GM12878 (cell line): ENCODE data around the gene SEPHS1. TPM values are rescaled to one million over a fixed set of nuclear protein-coding genes. Genes with fewer than 3 reads are reported as not detected.
A peak's percentile ranks its signal among the peaks of the same experiment; 100 is the strongest.

Experiments
- ATAC-seq: fragments of 200-7000 bp; cut with Tn5 transposase; 3 replicates; pipeline ENCODE4 v1.9.1; 2020; ENCODE audit warnings: mild to moderate bottlenecking, moderate library complexity
- BruUV-seq: library from RNA; stranded (reverse); fragments of 400-500 nt; replicated peaks from 2 replicates; lab custom pipeline; 2021; lab: Mats Ljungman, UMichigan
- CTCF ChIA-PET: fragments of 300-600 bp; sonication (Branson Sonifier 250); formaldehyde crosslinking; extraction: SDS; loops from one replicate; lab custom pipeline; 2021; ENCODE audit warnings: inconsistent platforms; lab: Yijun Ruan, JAX
- POLR2A ChIA-PET: fragments of 350-600 bp; formaldehyde crosslinking; extraction: SDS; loops from one replicate; lab custom pipeline; 2021; ENCODE audit warnings: inconsistent platforms; lab: Charles Lee
- RAD21 ChIA-PET: fragments of 300-600 bp; sonication (Branson Sonifier 250); formaldehyde crosslinking; loops from one replicate; lab custom pipeline; 2023; ENCODE audit warnings: antibody characterized with exemption; ENCODE audit not compliant: unreplicated experiment; lab: Charles Lee
- SMC1A ChIA-PET: fragments of 300-600 bp; sonication (Branson Sonifier 250); formaldehyde crosslinking; loops from one replicate; lab custom pipeline; 2023; ENCODE audit not compliant: unreplicated experiment, uncharacterized antibody; lab: Charles Lee
- DNase-seq: peaks from one replicate; pipeline ENCODE4 v3.0.0-alpha.2; 2011; ENCODE audit warnings: low read depth, low spot score
- FAIRE-seq: peaks from 3 replicates; lab custom pipeline; 2011; peaks lifted over from hg19 to GRCh38; lab: Jason Lieb, UNC
- H2AFZ ChIP-seq: 2 replicates; pipeline ENCODE4 v1.6.0; 2011; ENCODE audit warnings: low read depth, low read length, control low read depth; ENCODE audit not compliant: control insufficient read depth
- H3K27ac ChIP-seq: 2 replicates; pipeline ENCODE4 v1.5.1; 2011; ENCODE audit warnings: control low read depth; ENCODE audit not compliant: control insufficient read depth, insufficient read depth
- H3K27me3 ChIP-seq, 2 experiments: replicated peaks in 1 of 2; 2 replicates each; pipeline versions ENCODE4 v1.6.0 to v1.6.1; 2011; ENCODE audit warnings: low read length in 1 of 2; ENCODE audit not compliant: control insufficient read depth in 2 of 2, insufficient read depth in 2 of 2
- H3K36me3 ChIP-seq, 2 experiments: 2 replicates each; pipeline ENCODE4 v1.5.1; 2011; ENCODE audit warnings: low read length in 1 of 2; ENCODE audit not compliant: control insufficient read depth in 2 of 2, insufficient read depth in 2 of 2
- H3K4me1 ChIP-seq: 2 replicates; pipeline ENCODE4 v1.6.1; 2011; ENCODE audit warnings: mild to moderate bottlenecking, low read length, moderate library complexity, mixed read lengths; ENCODE audit not compliant: control insufficient read depth, insufficient read depth
- H3K4me2 ChIP-seq: 2 replicates; pipeline ENCODE4 v1.6.0; 2011; ENCODE audit warnings: control low read depth; ENCODE audit not compliant: control insufficient read depth, insufficient read depth
- H3K4me3 ChIP-seq: fragments of 200-600 bp; sonication (generic); 2 replicates; pipeline ENCODE4 v1.5.1; 2016
- H3K79me2 ChIP-seq: 2 replicates; pipeline ENCODE4 v1.6.0; 2011; ENCODE audit warnings: low read length; ENCODE audit not compliant: control insufficient read depth, insufficient read depth
- H3K9ac ChIP-seq: 2 replicates; pipeline ENCODE4 v1.8.0; 2011; ENCODE audit warnings: low read length, control low read depth, mixed read lengths; ENCODE audit not compliant: control insufficient read depth, insufficient read depth
- H3K9me3 ChIP-seq: replicated peaks from 3 replicates; pipeline ENCODE4 v1.5.1; 2011; ENCODE audit warnings: mild to moderate bottlenecking, low read length; ENCODE audit not compliant: control insufficient read depth, insufficient read depth
- H4K20me1 ChIP-seq: 2 replicates; pipeline ENCODE4 v1.6.0; 2011; ENCODE audit not compliant: control insufficient read depth, insufficient read depth
- BHLHE40 ChIP-seq, 2 experiments: fragments of 450-650 bp in 1 of 2; IDR thresholded peaks; 2 replicates each; pipeline ENCODE4 v1.6.1; 2011 to 2017; ENCODE audit warnings: low read depth in 2 of 2, borderline replicate concordance in 1 of 2, improper control_type of control experiment in 1 of 2, low read length in 1 of 2, mild to moderate bottlenecking in 1 of 2
- CHD2 ChIP-seq: IDR thresholded peaks from 2 replicates; pipeline ENCODE4 v1.6.1; 2011; ENCODE audit warnings: low read depth, low read length, improper control_type of control experiment, borderline replicate concordance
- CREB1 ChIP-seq: IDR thresholded peaks from 2 replicates; pipeline ENCODE4 v1.6.1; 2012; ENCODE audit warnings: low read depth, mild to moderate bottlenecking, inconsistent platforms
- EGR1 ChIP-seq, 2 experiments: IDR thresholded peaks; 1 replicate in 1 of 2; 2 replicates in 1 of 2; pipeline ENCODE4 v1.6.1; 2011 to 2012; ENCODE audit warnings: low read depth in 2 of 2, low read length in 2 of 2, borderline replicate concordance in 1 of 2, mild to moderate bottlenecking in 1 of 2, moderate library complexity in 1 of 2
- ETV6 ChIP-seq, 2 experiments: fragments of 450-650 bp in 1 of 2; IDR thresholded peaks in 1 of 2; conservative IDR thresholded peaks in 1 of 2; 2 replicates each; pipeline ENCODE4 v1.6.1; 2014; ENCODE audit warnings: antibody characterized with exemption in 1 of 2, borderline replicate concordance in 1 of 2, low read depth in 1 of 2, mild to moderate bottlenecking in 1 of 2, moderate library complexity in 1 of 2
- FOS ChIP-seq: IDR thresholded peaks from 3 replicates; pipeline ENCODE4 v1.6.1; 2011; ENCODE audit warnings: borderline replicate concordance; ENCODE audit not compliant: insufficient read length; ENCODE audit errors: extremely low read depth
- FOXK2 ChIP-seq: fragments of 450-650 bp; IDR thresholded peaks from 2 replicates; pipeline ENCODE4 v1.6.1; 2017; ENCODE audit warnings: mild to moderate bottlenecking, moderate library complexity
- MEF2A ChIP-seq: IDR thresholded peaks from 2 replicates; pipeline ENCODE4 v1.6.1; 2011; ENCODE audit warnings: low read depth, mild to moderate bottlenecking, low read length, moderate library complexity; ENCODE audit not compliant: insufficient read depth
- NFYB ChIP-seq: IDR thresholded peaks from 2 replicates; pipeline ENCODE4 v1.6.1; 2011; ENCODE audit warnings: low read depth, mild to moderate bottlenecking, low read length, improper control_type of control experiment, moderate library complexity; ENCODE audit not compliant: insufficient read depth
- PAX8 ChIP-seq: fragments of 450-650 bp; IDR thresholded peaks from 2 replicates; pipeline ENCODE4 v1.6.1; 2017; ENCODE audit warnings: mild to moderate bottlenecking, moderate library complexity
- RAD21 ChIP-seq: IDR thresholded peaks from 2 replicates; pipeline ENCODE4 v1.6.1; 2011; ENCODE audit warnings: mild to moderate bottlenecking, low read depth, low read length, moderate library complexity; ENCODE audit not compliant: insufficient read depth
- SIN3A ChIP-seq: IDR thresholded peaks from 2 replicates; pipeline ENCODE4 v1.6.1; 2012; ENCODE audit warnings: low read depth, low read length, improper control_type of control experiment
- SMC3 ChIP-seq: IDR thresholded peaks from 2 replicates; pipeline ENCODE4 v1.6.1; 2011; ENCODE audit warnings: low read length, improper control_type of control experiment, borderline replicate concordance
- STAT1 ChIP-seq: fragments of 450-650 bp; conservative IDR thresholded peaks from 2 replicates; pipeline ENCODE4 v1.6.1; 2014; ENCODE audit warnings: antibody characterized with exemption, mild to moderate bottlenecking
- YY1 ChIP-seq: IDR thresholded peaks from 2 replicates; pipeline ENCODE4 v1.6.1; 2011; ENCODE audit warnings: low read depth, mild to moderate bottlenecking, low read length
- WGBS: methylation state at CpG from one replicate; pipeline ENCODE4 v1.1.6; 2016; ENCODE audit warnings: low lambda C conversion rate; ENCODE audit not compliant: insufficient replicate concordance, insufficient coverage; ENCODE audit errors: missing lambda C conversion rate; 5-methylcytosine and 5-hydroxymethylcytosine counted together
- in situ Hi-C: fragments of 300-500 bp; cut with MboI; formaldehyde crosslinking; loops from 9 replicates; pipeline ENCODE4 v1.14.3; 2018; ENCODE audit warnings: mixed read lengths
- intact Hi-C: fragments of 100-400 bp; cut with micrococcal nuclease; formaldehyde crosslinking; loops from one replicate; pipeline ENCODE4 v1.14.2; 2022; ENCODE audit not compliant: unreplicated experiment
- polyA plus RNA-seq, 11 experiments: library from polyadenylated mRNA; depleted of rRNA in 4 of 11; unstranded in 6 of 11; stranded (reverse) in 5 of 11; fragments of >200 nt; fragmentation: Nextera tagmentation in 4 of 11; fragmentation: Illumina TruSeq in 1 of 11; extraction: Ambion mirVana in 4 of 11; extraction: Trizol in 1 of 11; gene quantifications; 1 replicate in 1 of 11; 2 replicates in 10 of 11; pipeline versions ENCODE4 v1.2.1 to v1.2.3, GENCODE V29; 2011 to 2016; ENCODE audit warnings: inconsistent platforms in 2 of 11, missing spikeins in 2 of 11, low read depth in 1 of 11
- total RNA-seq, 4 experiments: library from RNA; depleted of rRNA in 3 of 4; stranded (reverse); fragments of >200 nt in 3 of 4; fragmentation: Illumina TruSeq in 1 of 4; extraction: Trizol in 1 of 4; gene quantifications; 2 replicates each; pipeline versions ENCODE4 v1.2.1 to v1.2.3, GENCODE V29; 2013 to 2021
- TF ChIP-seq, protein P1 (sequence below), 3 experiments: IDR thresholded peaks in 2 of 3; conservative IDR thresholded peaks in 1 of 3; 2 replicates each; pipeline ENCODE4 v1.5.1; 2011; ENCODE audit warnings: low read depth in 3 of 3, low read length in 3 of 3, mild to moderate bottlenecking in 3 of 3, control low read depth in 2 of 3, moderate library complexity in 2 of 3, inconsistent platforms in 1 of 3, mixed read lengths in 1 of 3; ENCODE audit not compliant: control insufficient read depth in 2 of 3, insufficient read depth in 1 of 3; ENCODE audit errors: extremely low read depth in 1 of 3
- TF ChIP-seq, protein P2 (sequence below): IDR thresholded peaks from 2 replicates; pipeline ENCODE4 v1.6.1; 2012; ENCODE audit warnings: mild to moderate bottlenecking, low read depth, low read length

Gene SEPHS1
- total and polyA plus RNA-seq, 10 of the 15 experiments (the other 5 are each of a cell fraction or from before 2014, with no cell fraction given): 14.7 to 85.4 (median 48.5) TPM

DNA sequence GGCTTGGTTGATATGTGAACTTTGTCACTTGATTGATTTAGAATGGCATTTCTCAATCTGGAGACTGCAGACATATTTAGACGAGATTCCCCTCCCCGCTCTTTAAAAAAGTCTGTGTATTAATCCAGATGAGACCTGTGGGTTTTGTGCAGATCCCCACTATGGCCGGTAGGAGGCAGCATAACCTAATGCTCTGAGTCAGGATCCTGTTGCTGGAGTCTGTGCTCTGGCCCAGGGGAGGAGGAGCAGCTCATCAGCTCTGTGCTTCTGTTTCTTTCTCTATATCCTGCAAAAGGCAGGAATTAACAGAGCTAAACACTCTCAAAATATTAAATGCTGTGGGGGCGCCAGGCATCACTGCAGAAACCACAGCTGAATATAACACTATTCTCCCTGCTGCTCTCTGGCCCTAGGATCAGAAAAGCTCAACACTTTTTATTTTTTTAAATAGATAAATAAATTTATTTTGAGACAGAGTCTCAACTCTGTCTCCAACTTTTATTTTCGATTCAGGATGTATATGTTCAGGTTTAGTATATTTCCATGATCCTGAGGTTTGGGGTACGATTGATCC lies 23.9 kb upstream of the SEPHS1 start:
- in situ Hi-C loops (loop anchor here (5.0 to 10.0 kb wide), 3 partner anchors 65 to 403 kb away; no protein-coding TSS in a partner anchor), intact Hi-C loops (loop anchor here (1.0 to 5.0 kb wide), 5 partner anchors 68 to 405 kb away; partner anchors contain the start of gene PRPF18)
- WGBS: 15% methylated on average over 6 of the region's 6 CpGs
- no peak for DNase-seq
- H3K79me2 ChIP-seq: no peaks in the 10 kb centered on the region
- no peaks in the 10 kb centered on the region for H4K20me1 ChIP-seq
- H3K9me3 ChIP-seq: no peaks in the 10 kb centered on the region
- peak; percentile 89 for FAIRE-seq
- ATAC-seq: peak; percentile 99
- no peak overlapping the region for H3K9ac ChIP-seq
- no peak overlapping the region for H2AFZ ChIP-seq
- ChIA-PET POLR2A (interaction anchor here (0.5 to 0.7 kb wide), 2 partner anchors 14 to 98 kb away, joined by 3 to 4 read pairs; no protein-coding TSS in a partner anchor), RAD21 (interaction anchor here (0.8 to 2.6 kb wide), 9 partner anchors 11 to 813 kb away, joined by 3 to 12 read pairs (median 4); no protein-coding TSS in a partner anchor), SMC1A (interaction anchor here (0.9 to 1.5 kb wide), 13 partner anchors 12 to 217 kb away, joined by 3 to 12 read pairs (median 3); no protein-coding TSS in a partner anchor), CTCF (interaction anchor here (0.6 to 3.0 kb wide), 40 partner anchors 9 to 825 kb away, joined by 3 to 41 read pairs (median 4); partner anchors contain the start of gene PRPF18)
- no peaks in the 10 kb centered on the region for H3K27me3 ChIP-seq
- H3K4me1 ChIP-seq: no peaks in the 10 kb centered on the region
- H3K27ac ChIP-seq: no peak overlapping the region
- BruUV-seq: no TSS peak
- H3K4me3 ChIP-seq: no peak overlapping the region
- H3K4me2 ChIP-seq: no peak overlapping the region
- H3K36me3 ChIP-seq: no peaks in the 10 kb centered on the region
- no peak for TF ChIP-seq ETV6 (conservative IDR thresholded peaks at IDR 0.05 in 1 of 2, IDR thresholded peaks at IDR 0.05 in 1 of 2; ENCODE audit: borderline replicate concordance in 1 of 2, low read depth in 1 of 2)
- TF ChIP-seq, protein P1, sequence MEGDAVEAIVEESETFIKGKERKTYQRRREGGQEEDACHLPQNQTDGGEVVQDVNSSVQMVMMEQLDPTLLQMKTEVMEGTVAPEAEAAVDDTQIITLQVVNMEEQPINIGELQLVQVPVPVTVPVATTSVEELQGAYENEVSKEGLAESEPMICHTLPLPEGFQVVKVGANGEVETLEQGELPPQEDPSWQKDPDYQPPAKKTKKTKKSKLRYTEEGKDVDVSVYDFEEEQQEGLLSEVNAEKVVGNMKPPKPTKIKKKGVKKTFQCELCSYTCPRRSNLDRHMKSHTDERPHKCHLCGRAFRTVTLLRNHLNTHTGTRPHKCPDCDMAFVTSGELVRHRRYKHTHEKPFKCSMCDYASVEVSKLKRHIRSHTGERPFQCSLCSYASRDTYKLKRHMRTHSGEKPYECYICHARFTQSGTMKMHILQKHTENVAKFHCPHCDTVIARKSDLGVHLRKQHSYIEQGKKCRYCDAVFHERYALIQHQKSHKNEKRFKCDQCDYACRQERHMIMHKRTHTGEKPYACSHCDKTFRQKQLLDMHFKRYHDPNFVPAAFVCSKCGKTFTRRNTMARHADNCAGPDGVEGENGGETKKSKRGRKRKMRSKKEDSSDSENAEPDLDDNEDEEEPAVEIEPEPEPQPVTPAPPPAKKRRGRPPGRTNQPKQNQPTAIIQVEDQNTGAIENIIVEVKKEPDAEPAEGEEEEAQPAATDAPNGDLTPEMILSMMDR (IDR thresholded peaks at IDR 0.05 in 2 of 3, conservative IDR thresholded peaks at IDR 0.05 in 1 of 3; ENCODE audit: control insufficient read depth in 2 of 3, extremely low read depth in 1 of 3, insufficient read depth in 1 of 3, low read depth in 3 of 3, low read length in 3 of 3): peak; percentile 90 to 99 (median 95)
- no peak for TF ChIP-seq CREB1
- no peak for TF ChIP-seq FOXK2
- TF ChIP-seq, protein P2, sequence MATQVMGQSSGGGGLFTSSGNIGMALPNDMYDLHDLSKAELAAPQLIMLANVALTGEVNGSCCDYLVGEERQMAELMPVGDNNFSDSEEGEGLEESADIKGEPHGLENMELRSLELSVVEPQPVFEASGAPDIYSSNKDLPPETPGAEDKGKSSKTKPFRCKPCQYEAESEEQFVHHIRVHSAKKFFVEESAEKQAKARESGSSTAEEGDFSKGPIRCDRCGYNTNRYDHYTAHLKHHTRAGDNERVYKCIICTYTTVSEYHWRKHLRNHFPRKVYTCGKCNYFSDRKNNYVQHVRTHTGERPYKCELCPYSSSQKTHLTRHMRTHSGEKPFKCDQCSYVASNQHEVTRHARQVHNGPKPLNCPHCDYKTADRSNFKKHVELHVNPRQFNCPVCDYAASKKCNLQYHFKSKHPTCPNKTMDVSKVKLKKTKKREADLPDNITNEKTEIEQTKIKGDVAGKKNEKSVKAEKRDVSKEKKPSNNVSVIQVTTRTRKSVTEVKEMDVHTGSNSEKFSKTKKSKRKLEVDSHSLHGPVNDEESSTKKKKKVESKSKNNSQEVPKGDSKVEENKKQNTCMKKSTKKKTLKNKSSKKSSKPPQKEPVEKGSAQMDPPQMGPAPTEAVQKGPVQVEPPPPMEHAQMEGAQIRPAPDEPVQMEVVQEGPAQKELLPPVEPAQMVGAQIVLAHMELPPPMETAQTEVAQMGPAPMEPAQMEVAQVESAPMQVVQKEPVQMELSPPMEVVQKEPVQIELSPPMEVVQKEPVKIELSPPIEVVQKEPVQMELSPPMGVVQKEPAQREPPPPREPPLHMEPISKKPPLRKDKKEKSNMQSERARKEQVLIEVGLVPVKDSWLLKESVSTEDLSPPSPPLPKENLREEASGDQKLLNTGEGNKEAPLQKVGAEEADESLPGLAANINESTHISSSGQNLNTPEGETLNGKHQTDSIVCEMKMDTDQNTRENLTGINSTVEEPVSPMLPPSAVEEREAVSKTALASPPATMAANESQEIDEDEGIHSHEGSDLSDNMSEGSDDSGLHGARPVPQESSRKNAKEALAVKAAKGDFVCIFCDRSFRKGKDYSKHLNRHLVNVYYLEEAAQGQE: no peak
- no peak for TF ChIP-seq EGR1 (IDR thresholded peaks at IDR 0.05; ENCODE audit: borderline replicate concordance in 1 of 2, low read depth in 2 of 2, low read length in 2 of 2)
- TF ChIP-seq YY1: peak; percentile 56; the same call in 1 of the 2 replicates
- peak; percentile 89 for TF ChIP-seq SMC3
- no peak for TF ChIP-seq CHD2
- no peak for TF ChIP-seq PAX8
- TF ChIP-seq MEF2A: no peak
- TF ChIP-seq NFYB: no peak
- TF ChIP-seq STAT1: no peak
- peak in 1 of 2 experiments; percentile 22; a peak in 1 of 4 replicates for TF ChIP-seq BHLHE40 (IDR thresholded peaks at IDR 0.05; ENCODE audit: borderline replicate concordance in 1 of 2, low read depth in 2 of 2, low read length in 1 of 2)
- no peak for TF ChIP-seq FOS
- TF ChIP-seq SIN3A: no peak
- TF ChIP-seq RAD21: peak; percentile 97
